Lung microvascular endothelial cell (primary cell): ENCODE measurements around the gene NFX1. TPM values are rescaled to one million over a fixed set of nuclear protein-coding genes. Genes with fewer than 3 reads are reported as not detected.

Source experiments
- DNase-seq, 2 donors: peaks; one replicate each; pipeline versions ENCODE4 v3.0.0 to v3.0.0-alpha.2; 2010; ENCODE audit warnings: low read depth in 2 of 2
- total RNA-seq: library from RNA; depleted of rRNA; stranded (reverse); fragments of >200 nt; gene quantifications from 2 replicates; pipeline ENCODE4 v1.2.1, GENCODE V29; 2014

Gene NFX1
- total RNA-seq, 1 donor from 2014 or later: 12.3 TPM

DNA sequence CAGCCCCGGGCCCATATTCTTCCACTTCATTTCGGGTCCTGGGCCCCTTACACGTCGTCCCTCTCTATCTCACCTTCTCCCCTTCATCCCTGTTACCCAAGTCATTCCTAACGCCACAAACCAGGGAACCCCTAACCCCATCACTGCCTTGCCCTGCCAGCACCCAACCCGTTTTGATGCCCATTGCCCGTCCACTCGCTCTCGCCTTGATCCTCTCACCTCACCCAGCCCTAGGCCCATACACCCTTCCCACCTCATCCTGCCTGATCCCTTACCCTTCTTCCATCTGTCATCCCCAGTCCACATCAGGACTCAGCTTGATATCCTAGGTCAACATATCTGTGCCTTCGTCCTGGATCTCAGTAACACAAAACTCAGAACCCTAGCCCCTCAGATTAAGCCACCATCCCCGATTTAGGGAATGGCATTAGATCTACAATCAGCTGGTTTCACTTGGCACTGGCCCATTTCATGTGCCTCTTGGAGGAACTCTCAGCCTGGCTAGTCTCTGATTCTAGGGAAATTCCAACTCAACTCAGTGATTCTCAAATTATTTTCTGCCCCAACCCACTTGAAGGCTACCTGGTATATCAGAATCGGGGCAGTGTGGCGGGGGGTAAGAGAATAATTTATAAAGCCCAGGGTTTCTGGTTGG is 25.0 kb upstream of the NFX1 start:
- DNase-seq: peak; percentile 3 to 44

DNA sequence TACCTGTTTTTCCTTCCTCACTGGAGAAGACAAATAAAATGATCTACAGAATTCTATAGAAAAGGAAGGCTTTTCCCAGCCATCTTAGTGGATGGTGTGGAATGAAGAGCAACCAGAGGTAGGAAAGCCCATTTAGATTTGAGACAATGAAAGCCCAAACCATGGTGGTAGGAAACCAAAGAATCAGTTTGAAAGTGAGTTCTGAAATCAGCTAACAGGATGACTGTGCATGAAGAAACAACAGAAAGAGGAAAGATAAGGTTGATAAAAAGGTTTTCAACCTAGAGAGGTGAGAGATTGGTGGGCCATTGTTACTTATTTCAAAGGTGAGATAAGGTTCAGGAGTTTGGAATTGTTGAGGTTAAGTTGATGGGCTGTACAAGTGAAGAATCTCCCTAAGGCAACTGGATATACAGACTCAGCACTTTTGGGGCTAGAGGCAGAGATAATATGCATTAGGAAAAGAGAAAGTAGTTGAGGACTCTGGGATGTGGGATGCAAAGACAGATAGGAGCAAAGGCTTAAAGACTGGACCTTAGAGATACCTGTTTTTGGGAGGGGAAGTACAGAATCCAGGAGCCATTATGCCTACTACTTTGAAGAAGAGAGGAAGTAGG is 23.1 kb upstream of the NFX1 start:
- no peak for DNase-seq

DNA sequence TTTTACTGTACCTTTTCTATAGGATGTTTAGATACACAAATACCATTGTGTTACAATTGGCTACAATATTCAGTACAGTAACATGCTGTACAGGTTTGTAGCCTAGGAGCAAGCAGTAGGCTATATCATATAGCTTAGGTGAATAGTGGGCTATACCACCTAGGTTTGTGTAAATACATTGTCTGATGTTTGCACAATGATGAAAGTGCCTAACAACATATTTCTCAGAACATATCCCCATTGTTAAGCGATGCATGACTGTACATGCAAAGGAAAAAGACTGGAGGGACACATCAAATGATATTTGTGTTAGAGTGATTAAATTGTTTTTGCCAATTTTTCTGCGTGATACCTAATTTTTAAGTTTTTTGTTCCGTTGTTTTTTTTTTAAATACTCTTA is 20.2 kb upstream of the NFX1 start:
- DNase-seq: no peak

DNA sequence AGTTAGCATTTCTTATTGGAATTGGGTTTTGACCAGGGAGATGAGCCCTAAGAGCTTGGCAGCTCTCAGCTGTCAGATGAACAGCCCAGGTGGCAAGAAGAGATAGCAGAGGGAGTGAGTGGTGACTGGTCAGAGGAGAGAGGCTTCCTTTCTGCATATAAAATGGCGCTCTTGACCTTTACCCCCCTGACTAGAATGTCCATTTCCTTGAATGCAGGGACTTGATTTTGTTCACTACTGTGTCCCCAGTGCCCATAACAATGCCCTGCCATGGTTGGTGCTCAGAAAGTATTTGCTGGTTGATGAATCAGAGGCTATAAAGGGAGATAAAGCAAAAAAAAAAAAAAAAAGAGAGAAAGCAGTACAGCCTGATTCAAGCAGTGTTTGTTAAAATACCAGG is 18.3 kb upstream of the NFX1 start:
- DNase-seq: no peak

DNA sequence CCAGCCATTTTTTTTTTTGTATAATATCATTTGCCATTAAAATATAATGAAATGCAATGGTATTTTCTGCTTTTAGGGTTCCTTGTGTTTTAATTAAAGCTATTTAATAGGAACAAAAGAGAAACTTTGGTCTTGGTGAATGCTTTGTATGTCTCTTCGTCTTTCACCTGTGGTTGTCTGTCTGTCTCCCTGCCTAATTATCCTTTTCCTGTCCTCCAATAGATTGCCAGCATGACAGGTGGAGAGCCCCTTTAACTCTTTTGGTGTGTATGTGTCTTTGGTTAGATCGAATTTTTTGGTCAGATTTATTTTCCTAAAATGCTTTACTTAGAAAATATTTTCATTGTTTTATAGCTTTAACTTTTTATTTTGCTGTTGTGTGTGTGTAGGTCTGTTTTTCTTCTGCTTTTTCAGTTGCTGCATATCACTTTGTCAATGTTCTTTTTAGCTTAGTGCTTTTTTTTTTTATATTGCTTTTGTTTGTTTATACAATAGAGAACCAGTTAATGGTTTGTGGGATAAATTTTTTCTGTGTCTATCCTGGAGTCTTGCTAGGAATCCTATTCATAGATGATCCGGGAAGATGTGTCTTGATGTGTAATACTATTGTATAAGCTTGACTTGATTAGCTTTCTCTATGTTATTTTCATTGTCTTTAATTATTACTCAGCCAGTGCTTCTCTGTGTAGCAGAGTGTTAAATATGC is 16.9 kb upstream of the NFX1 start:
- DNase-seq: no peak

DNA sequence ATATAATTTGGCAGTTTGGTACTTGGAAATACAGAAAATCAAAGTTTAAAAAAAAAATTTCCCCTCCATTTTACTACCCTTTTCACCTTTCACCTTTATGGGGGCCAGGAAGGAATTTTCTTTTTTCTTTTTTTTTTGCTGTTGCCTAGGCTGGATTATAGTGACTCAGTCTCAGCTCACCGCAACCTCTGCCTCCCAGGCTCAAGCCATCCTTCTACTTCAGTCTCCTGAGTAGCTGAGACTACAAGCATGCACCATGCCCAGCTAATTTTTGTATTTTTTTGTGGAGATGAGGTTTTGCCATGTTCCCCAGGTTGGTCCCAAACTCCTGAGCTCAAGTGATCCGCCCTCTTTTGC is 16.4 kb upstream of the NFX1 start:
- peak in 1 of 2 donors; percentile 9 for DNase-seq

DNA sequence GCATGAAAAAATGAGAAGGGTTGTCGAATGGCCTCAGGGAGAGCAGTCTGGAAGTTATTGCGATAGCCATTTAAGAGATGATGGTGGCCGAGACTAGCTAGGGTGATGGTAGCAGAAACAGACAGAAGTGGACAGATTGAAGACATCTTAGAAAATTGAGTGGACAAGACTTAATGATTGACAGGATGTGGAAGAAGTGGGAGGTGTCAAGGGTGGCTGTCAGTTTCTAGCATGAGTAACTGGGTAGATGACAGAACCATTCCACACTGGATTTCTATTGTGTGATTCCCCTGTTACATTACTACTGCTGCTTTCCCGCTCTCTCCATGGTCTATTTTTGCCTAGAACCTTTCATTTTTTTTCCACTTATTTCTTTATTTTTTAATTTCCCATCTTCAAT is 12.8 kb upstream of the NFX1 start:
- DNase-seq: no peak

DNA sequence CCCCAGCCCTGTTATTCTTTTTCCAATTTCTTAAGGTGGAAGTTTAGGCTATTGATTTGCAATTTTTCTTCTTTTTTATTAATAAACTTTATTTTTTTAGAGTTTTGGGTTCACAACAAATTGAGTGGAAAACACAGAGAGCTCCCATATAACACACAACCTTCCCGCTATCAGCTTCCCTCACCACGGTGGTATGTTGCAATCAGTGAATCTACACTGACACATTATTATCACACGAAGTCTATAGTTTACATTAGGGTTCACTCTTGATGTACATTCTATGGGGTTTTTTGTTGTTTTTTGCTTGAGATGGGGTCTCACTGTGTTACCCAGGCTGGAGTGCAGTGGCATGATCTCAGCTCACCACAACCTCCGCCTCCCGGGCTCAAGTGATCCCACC is 4.8 kb upstream of the NFX1 start:
- no peak for DNase-seq

DNA sequence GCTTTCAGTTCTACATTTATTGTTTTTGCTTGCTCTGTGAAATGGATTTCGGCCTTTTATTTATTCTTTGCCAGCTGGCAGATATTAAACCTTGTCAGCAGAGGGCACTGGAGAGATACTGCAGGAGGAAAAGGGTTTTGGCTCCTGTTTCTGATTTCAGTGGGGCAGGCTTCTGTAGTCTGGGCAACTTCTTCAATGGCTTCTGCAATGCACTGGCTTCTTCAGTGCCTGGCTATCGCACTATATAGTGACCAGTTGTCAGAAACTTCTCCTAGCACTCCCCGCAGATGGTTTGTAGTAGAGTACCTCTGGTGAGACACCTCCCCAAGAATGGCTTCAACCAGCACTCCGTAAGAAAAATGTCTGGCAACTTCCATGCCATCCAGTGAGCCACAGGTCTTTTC is 3.2 kb upstream of the NFX1 start:
- peak; percentile 76 to 83 for DNase-seq

DNA sequence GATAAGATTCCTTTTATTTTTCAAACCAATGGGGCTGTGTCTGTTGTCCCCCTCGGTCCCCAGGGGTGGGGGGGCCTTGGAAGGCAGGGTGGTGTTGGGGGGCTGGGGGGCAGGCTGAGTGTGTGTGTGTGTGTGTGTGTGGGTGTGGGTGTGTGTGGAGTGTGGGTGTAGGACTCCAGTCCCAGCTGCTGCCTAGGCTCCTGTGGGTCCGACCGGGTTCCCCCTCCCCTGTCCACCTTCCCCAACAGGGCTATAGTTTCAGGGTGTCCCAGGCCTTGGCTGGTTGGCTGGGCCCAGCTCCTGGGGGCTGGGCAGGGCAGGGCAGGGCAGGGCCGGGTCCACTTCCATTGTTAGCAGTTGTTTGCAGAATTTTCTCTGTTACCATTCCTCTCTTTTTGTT is 2.1 kb upstream of the NFX1 start:
- no peak for DNase-seq

DNA sequence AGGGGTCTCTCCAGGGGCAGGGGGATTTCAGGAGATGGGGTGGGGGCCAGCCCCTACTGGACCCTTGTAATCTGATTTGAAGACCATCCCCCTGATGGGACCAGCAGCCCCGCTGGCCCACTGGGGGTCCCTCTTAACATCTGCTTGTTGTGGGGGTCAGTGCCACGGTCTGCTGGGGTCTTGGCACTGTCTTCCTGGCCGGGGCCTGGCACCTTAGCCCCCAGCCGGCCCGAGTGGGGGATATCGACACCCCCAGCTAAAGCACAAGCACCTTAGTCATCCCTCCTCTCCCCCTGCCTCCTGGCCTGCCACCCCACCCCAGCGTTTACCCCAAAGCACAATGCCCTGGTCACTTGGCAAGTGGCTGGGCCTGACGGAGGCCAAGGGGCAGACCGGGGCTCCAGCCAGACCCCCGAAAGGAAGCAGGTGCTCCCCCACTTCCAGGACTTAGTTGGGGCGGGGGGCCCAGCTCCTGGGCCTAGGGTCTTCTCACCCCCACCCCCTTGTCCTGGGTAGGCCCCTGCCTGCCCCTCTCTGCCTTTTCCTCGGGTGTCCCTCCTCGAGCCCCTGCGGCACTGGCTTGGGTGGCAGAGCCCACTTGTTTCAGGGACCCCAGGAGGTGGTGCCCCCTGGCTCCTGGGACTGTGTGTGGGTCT is 1.4 kb upstream of the NFX1 start:
- no peak for DNase-seq

DNA sequence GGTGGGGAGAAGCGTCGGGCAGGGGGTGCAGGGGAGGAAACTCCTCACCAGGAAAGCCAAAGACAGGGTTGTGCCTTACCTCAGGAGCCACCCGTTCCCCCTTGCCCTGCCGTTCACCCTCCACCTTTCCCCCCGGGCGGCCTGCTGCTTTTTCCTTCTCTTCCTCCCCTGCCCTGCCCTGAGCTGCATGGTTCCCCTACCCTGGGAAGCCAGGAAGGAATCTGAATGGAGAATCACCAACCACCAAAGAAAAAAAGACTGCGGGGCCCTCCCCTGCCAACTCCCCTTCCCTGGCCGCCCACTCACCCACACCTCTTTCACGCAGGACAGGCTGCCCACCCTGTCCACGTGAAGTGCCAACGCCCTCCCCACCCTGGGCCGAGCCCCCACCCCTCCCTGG is 820 bp upstream of the NFX1 start:
- peak; percentile 19 to 37 for DNase-seq

DNA sequence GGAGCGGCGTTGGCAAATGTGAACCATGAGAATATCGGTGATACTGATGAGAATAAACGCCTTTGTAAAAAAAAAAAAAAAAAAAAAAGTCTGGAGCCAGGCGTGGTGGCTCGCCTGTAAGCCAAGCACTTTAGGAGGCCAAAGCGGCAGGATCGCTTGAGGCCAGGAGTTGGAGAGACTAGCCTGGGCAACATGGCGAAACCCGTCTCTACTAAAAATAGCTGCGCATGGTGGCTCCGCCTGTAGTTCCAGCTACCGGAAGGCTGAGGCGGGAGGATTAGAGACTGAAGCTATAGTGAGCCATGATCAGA is 425 bp upstream of the NFX1 start:
- DNase-seq: no peak

DNA sequence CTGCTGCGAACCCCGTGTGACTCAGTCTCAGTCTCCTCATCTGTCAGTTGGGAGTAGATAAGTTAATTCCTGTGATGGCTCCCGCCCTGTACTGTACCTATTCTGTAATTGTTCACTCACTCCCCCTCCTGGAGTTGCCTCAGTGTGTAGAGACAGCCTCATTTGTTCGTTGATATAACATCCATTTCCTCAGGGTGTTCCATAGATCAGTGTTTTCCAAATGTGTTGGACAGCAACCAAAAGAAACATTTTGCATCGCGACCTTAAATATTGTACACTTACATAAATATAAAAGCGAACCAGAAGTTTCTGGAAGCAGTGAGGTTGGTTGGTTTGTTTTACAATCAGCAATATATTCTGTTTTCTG is 698 bp downstream of the NFX1 start:
- DNase-seq: peak in 1 of 2 donors; percentile 92

DNA sequence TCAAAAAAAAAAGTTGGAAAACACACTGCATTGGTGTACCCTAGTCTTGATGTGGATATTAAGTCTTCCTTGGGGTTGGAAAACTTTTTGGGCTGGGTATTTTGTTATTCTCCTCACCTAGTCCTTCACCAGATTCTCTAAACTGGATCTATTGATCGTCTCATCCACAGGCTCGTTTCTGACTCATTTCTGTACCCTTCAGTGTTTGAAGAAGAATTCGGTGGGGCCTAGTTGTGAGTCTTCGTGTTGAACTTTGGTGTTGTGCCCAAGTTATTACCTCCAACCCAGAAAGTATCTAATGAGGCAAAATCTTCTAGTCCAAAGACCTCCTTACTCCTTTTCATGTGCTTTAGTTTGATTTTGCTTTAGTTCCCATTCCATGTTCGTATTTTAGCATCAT is 1.6 kb downstream of the NFX1 start:
- no peak for DNase-seq

DNA sequence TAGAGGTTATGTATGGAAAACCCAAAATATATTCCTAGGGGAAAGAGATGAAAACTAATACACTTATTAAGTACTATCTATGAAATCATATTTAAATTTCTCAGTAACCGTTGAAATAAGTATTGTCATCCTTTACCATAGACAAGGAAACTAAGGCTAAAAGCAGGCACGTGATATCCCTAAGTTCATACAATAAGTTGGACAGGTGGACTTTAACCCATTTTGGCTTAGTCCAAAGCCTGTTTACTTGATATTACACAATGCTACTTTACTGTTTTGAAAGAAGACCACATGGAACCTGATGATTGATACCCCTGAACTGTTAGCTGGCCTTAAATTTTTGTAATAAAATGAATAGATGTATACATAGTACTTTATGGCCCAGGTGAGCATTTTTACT is 3.5 kb downstream of the NFX1 start:
- DNase-seq: no peak

DNA sequence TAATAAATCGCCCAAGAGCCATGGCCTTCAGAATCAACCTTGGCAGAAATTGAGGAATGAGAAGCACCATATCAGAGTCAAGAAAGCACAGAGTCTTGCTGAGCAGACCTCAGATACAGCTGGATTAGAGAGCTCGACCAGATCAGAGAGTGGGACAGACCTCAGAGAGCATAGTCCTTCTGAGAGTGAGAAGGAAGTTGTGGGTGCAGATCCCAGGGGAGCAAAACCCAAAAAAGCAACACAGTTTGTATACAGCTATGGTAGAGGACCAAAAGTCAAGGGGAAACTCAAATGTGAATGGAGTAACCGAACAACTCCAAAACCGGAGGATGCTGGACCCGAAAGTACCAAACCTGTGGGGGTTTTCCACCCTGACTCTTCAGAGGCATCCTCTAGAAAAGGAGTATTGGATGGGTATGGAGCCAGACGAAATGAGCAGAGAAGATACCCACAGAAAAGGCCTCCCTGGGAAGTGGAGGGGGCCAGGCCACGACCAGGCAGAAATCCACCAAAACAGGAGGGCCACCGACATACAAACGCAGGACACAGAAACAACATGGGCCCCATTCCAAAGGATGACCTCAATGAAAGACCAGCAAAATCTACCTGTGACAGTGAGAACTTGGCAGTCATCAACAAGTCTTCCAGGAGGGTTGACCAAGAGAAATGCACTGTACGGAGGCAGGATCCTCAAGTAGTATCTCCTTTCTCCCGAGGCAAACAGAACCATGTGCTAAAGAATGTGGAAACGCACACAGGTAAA is 4.5 kb downstream of the NFX1 start:
- DNase-seq: no peak

DNA sequence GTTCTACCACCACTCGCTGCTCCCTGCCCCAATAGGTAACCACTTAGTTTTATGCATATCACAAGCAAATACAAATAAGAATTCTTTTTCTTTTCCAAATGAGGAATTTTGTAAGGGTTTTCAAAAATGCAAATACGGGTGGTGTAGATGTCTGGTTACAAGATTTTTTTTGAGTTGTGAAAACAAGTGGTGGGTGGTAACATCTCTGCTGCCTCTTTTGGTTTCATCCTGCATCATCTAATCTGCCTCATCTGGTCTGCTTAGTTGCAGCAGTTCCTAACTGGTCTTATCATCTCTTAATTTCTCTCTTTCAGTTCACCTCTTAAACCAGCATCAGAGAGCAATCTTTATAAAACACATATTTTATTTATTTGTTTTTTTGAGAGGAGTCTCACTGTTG is 5.3 kb downstream of the NFX1 start:
- no peak for DNase-seq

DNA sequence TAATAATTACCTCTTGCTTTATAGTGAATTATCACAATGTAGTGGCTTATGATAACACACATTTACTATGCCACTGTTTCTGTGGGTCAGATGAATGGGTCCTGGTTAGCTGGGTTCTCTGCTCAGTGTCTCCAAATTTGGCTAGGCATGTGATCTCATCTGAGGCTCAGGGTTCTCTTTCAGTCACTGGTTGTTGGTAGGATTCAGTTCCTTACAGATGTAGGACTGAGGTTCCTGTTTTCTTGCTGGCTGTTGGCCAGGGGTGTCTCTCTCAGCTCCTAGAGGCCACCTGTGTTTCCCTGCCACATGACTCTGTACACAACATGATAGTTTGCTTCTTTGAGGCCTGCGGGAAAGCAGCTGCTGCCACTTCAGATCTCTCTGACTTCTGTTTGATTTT is 7.1 kb downstream of the NFX1 start:
- DNase-seq: peak in 1 of 2 donors; percentile 45

DNA sequence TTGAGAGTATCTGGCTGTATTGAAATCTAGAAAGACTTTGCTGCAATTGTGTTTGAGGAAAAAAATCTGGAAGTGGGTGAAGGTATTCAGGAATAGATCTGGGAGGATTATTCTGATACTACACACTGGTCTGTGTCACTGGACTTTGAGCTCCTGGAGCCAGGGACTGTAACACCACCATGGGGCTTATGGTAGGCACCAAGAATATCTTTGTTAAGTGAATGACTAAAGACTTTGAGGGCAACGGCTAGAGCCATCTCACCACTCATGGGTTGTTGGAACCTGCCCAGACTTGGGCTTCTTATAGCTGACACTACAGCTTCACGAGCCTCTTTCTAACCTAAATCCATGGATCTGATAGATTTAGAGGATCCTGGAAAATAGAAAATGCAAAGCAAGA is 10.2 kb downstream of the NFX1 start:
- DNase-seq: no peak

DNA sequence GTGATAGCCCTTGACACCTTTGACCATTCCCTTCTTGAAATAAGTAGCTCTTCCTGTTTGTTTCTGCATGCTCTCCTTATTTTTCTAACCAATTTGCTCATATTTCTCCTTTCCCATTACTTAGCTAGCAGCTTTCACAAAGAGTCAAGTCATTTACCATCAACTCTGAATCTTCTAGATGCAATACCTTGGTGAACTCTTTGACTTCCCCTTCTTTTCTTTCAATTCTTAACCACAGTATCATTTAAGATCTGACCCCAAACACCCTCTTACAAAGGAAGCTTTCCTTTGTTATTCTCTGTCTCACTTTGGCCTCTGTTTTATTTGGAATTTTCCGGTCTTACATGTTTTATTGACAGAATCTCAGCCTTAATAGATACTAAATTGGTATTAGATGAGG is 14.0 kb downstream of the NFX1 start:
- no peak for DNase-seq

DNA sequence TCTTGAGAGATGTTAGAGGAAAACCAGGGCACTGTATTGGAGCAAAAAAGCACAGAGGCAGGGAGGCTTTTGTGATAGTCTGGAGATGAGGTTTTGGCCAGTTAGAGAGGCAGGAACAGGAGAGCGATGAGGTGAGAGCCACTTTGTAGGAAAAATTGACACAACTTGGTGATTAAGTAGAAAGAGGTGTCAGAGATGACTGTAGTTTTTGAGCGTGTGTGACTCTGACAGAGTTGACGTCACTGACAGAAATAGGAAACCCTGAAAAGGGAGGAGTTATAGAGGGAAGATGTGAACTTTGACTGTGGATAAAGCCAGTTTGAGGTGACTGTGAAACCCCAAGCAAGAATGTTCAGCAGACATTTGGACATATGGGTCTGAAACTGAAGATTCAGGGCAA is 15.7 kb downstream of the NFX1 start:
- peak in 1 of 2 donors; percentile 10 for DNase-seq
